ENCODE results near the gene FXYD4.
"Not testable (repeated sequence)": the region's sequence is repeated elsewhere in the genome, so short reads cannot be mapped to it uniquely, and the experiment has no call there.

GRCh38 chr10:43329246-43329885 lies 42.1 kb upstream of the FXYD4 start:
- TF ChIP-seq, protein P1, sequence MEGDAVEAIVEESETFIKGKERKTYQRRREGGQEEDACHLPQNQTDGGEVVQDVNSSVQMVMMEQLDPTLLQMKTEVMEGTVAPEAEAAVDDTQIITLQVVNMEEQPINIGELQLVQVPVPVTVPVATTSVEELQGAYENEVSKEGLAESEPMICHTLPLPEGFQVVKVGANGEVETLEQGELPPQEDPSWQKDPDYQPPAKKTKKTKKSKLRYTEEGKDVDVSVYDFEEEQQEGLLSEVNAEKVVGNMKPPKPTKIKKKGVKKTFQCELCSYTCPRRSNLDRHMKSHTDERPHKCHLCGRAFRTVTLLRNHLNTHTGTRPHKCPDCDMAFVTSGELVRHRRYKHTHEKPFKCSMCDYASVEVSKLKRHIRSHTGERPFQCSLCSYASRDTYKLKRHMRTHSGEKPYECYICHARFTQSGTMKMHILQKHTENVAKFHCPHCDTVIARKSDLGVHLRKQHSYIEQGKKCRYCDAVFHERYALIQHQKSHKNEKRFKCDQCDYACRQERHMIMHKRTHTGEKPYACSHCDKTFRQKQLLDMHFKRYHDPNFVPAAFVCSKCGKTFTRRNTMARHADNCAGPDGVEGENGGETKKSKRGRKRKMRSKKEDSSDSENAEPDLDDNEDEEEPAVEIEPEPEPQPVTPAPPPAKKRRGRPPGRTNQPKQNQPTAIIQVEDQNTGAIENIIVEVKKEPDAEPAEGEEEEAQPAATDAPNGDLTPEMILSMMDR (IDR thresholded peaks at IDR 0.05; ENCODE audit: control extremely low read depth in 1 of 3, insufficient read depth in 1 of 3, low read depth in 1 of 3, low read length in 3 of 3): not testable (repeated sequence)
- TF ChIP-seq PHF8 (conservative IDR thresholded peaks at IDR 0.05; ENCODE audit: low read depth, low read length); CEBPB (IDR thresholded peaks at IDR 0.05; ENCODE audit: low read depth, low read length); BACH1 (IDR thresholded peaks at IDR 0.05; ENCODE audit: low read length); SIN3A (conservative IDR thresholded peaks at IDR 0.05 in 1 of 2, IDR thresholded peaks at IDR 0.05 in 1 of 2; ENCODE audit: low read depth in 1 of 2, low read length in 2 of 2); GTF2F1 (IDR thresholded peaks at IDR 0.05; ENCODE audit: borderline replicate concordance, low read depth, low read length); TCF12 (IDR thresholded peaks at IDR 0.05; ENCODE audit: low read depth, low read length); EZH2 (IDR thresholded peaks at IDR 0.05; ENCODE audit: low read depth, low read length, severe bottlenecking); POLR2A (IDR thresholded peaks at IDR 0.05; ENCODE audit: control extremely low read depth in 1 of 2, low read depth in 2 of 2, low read length in 2 of 2); RAD21 (IDR thresholded peaks at IDR 0.05 in 1 of 2, conservative IDR thresholded peaks at IDR 0.05 in 1 of 2; ENCODE audit: low read depth in 2 of 2, low read length in 2 of 2): not testable (repeated sequence)
- TF ChIP-seq, protein P2, sequence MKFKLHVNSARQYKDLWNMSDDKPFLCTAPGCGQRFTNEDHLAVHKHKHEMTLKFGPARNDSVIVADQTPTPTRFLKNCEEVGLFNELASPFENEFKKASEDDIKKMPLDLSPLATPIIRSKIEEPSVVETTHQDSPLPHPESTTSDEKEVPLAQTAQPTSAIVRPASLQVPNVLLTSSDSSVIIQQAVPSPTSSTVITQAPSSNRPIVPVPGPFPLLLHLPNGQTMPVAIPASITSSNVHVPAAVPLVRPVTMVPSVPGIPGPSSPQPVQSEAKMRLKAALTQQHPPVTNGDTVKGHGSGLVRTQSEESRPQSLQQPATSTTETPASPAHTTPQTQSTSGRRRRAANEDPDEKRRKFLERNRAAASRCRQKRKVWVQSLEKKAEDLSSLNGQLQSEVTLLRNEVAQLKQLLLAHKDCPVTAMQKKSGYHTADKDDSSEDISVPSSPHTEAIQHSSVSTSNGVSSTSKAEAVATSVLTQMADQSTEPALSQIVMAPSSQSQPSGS (IDR thresholded peaks at IDR 0.05; ENCODE audit: low read length): not testable (repeated sequence)
- TF ChIP-seq EP300 (IDR thresholded peaks at IDR 0.05; ENCODE audit: borderline replicate concordance in 1 of 2, low read depth in 2 of 2, low read length in 2 of 2): peak in 1 of 2 experiments; percentile 1; a peak in 1 of 3 replicates

Data from H1 (cell line).